GM18520 (cell line): ENCODE data around the gene ACSM5.

Source experiments
- ATAC-seq: cut with Tn5 transposase; IDR thresholded peaks from one replicate; pipeline ENCODE4 v1.9.1; 2021; ENCODE audit not compliant: unreplicated experiment

Gene ACSM5

GRCh38 chr16:20409398-20410120, at the start of gene ACSM5:
ACSM5 (plus strand) TSS chr16:20409534; CDS start chr16:20411485, 1,951 bp downstream.
- no peak for ATAC-seq

- no peak for ATAC-seq
Measured at GRCh38 chr16:20359997-20360396, 49.3 kb upstream of the ACSM5 start.

- no peak for ATAC-seq
Measured at GRCh38 chr16:20363191-20363590, 46.1 kb upstream of the ACSM5 start.

GRCh38 chr16:20364051-20364450, 45.3 kb upstream of the ACSM5 start:
- no peak for ATAC-seq

GRCh38 chr16:20369452-20370054, 39.8 kb upstream of the ACSM5 start:
- no peak for ATAC-seq

- no peak for ATAC-seq
Measured at GRCh38 chr16:20372701-20373100, 36.6 kb upstream of the ACSM5 start.

- ATAC-seq, result no peak
Measured at GRCh38 chr16:20377181-20377580, 32.2 kb upstream of the ACSM5 start.

GRCh38 chr16:20380782-20381181, 28.6 kb upstream of the ACSM5 start:
- no peak for ATAC-seq

GRCh38 chr16:20382202-20382948, 27.0 kb upstream of the ACSM5 start:
- no peak for ATAC-seq

GRCh38 chr16:20383106-20384029, 26.0 kb upstream of the ACSM5 start:
- ATAC-seq, result no peak

- no peak for ATAC-seq
Measured at GRCh38 chr16:20385844-20386832, 23.2 kb upstream of the ACSM5 start.

GRCh38 chr16:20387978-20388377, 21.4 kb upstream of the ACSM5 start:
- ATAC-seq, result no peak

GRCh38 chr16:20388854-20389253, 20.5 kb upstream of the ACSM5 start:
- ATAC-seq, result no peak

- ATAC-seq, result no peak
Measured at GRCh38 chr16:20391045-20391444, 18.3 kb upstream of the ACSM5 start.

- ATAC-seq, result no peak
Measured at GRCh38 chr16:20393801-20394577, 15.3 kb upstream of the ACSM5 start.

GRCh38 chr16:20395946-20396345, 13.4 kb upstream of the ACSM5 start:
- ATAC-seq, result no peak

GRCh38 chr16:20396846-20397467, 12.4 kb upstream of the ACSM5 start:
- no peak for ATAC-seq

GRCh38 chr16:20397468-20398074, 11.8 kb upstream of the ACSM5 start:
- no peak for ATAC-seq
